Stimulated activated CD8-positive, alpha-beta memory T cell treated with anti-CD3 and anti-CD28 coated beads, Interleukin-15, amount 100 ng/mL, for 4 hours (primary cell): ENCODE results near the gene MSX1.

Experiments used
- DNase-seq, 2 donors: peaks; one replicate each; pipeline ENCODE4 v3.0.0-alpha.2; 2020; ENCODE audit warnings: low read depth in 2 of 2

Gene MSX1

GRCh38 chr4:4913147-4913561, 53.7 kb downstream of the MSX1 start:
- DNase-seq = no peak
